T-helper 2 cell treated with Interferon-gamma antibody and Interleukin-4, amounts not matched to agents 100 ng/mL and 5 ng/mL, for 36 hours (primary cell): Measurements from ENCODE around the gene PTPRT. TPM values are rescaled to one million over a fixed set of nuclear protein-coding genes. Genes with fewer than 3 reads are reported as not detected.

ENCODE experiments used
- intact Hi-C: fragments of 100-400 bp; cut with micrococcal nuclease; formaldehyde crosslinking; loops from one replicate; pipeline ENCODE4 v1.15.1; 2023
- total RNA-seq: library from RNA; stranded (reverse); gene quantifications from 2 replicates; pipeline ENCODE4 v1.2.3, GENCODE V29; 2022

The PTPRT gene
- total RNA-seq, 1 donor from 2014 or later: not detected

DNA sequence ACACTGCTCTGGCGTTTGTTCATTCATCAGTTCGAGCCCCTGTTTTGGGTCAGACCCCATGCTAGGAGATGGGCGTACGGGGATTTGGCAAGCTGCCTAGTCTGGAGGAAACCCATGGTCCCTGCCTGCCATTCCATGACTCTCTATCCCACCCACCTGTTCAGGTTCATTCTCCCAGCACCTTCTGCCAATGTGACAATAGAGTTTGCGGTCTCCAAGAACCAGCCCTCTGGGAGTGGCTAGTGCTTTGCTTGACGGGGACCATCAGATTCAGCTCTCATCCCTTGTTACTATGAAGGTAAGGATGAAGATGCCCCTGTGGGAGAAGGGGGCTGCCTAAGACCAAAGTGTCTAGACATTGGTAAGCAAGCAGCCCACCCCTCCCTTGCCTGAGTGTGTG is 345.0 kb downstream of the PTPRT start:
- intact Hi-C loops: no loop called here

DNA sequence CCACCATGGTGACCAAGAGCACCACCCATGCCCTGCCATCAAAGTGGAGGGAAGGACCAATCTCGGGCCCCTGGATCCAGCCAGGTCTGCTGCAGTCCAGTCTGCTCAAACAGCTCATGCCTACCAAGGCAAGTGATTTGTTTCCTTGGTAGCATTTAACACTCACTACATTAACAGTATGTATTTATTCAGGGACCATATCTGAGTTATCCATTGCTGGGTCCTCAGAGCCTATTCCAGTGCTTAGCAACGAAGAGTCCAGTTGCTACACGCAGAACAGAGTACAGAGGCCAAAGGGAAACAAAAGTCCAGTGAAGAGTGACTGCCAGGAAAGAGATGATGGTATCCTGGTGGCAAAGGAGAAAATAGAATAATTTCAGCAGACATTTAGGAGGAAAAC is 352.2 kb downstream of the PTPRT start:
- intact Hi-C loops: no loop called here

DNA sequence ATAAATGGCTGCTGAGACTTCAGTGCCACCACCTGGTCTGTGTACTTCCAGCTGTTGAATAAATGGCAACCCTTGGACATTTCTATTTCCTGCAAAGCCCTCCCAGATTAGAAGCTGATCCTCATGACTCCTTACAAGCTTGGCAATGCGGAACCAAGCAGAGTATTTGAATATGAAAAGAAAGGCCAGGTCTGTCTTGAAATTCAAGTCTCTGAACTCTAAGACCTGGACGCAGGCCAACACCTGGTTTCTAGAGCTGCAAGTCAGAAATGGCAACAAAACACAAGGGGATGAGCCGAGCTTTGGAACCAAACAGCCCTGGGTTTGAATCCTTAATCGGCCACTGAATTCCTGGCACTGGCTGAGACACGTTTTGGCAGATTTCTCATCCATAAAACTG is 353.4 kb downstream of the PTPRT start:
- intact Hi-C loops: no loop called here

DNA sequence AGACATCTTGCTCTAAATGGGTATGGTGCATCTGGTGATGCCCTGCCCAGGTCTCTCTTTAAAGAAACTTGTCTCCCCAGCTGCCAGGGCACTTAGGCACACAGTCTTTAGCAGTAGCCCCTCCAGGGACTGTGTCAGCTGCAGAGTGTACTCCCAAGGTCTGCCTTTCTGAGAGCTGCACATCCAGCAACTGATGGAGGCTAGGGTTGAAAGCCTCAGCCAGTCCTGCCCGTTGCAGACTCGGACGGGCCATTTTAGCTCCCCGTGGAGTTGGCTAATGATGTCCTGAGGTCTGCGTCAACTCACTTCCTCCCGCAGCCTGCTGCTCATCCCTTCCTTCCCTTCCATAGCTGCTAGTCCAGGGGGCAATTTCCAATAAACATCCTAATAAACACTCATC is 381.8 kb downstream of the PTPRT start:
- intact Hi-C loops: no loop called here

DNA sequence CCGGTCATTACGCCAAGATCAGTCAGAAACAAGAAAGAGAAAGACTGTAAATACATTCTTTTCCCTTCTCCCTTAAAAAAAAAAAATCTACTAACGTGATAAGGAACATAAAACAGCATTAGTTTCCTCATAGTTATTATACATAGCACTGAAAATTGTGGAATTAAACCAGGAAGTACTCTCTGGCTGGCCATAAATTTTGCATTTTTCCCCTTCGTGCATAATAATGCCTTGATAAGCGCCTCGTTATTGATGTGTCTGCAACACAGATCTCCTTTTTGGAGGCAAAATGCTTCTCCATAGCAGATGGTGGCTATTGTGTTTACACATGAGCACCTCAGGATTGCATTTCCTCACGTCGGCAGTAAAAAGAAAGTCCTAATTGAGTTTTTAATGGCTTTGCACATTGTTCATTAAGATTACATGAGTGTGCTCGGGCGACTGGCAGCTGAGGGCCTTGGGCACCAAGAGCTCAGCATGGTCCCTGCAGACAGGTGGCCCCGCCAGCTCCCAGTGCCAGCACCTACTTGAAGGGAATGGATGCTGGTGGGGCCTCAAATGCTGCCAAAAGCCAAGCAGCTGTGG is 394.5 kb downstream of the PTPRT start:
- intact Hi-C loops: no loop called here

DNA sequence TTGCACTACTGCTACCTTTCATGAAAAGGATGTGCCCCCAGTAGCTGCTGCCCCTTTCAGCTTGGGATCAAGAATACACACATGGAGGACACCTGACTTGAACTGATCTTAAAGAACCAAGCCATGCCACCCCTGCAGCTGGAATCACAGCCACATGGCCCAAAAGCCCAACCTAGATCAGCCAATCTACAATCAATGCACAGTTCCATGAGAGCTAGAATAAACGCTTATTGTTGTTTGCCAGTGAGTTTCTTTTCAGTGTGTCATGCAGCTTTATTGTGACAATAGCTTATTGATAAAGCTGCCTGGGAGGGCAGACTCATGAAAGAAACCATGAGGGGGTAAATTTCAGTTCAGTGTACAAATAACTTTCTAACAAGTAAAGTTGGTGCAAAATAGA is 397.7 kb downstream of the PTPRT start:
- intact Hi-C loops: no loop called here

DNA sequence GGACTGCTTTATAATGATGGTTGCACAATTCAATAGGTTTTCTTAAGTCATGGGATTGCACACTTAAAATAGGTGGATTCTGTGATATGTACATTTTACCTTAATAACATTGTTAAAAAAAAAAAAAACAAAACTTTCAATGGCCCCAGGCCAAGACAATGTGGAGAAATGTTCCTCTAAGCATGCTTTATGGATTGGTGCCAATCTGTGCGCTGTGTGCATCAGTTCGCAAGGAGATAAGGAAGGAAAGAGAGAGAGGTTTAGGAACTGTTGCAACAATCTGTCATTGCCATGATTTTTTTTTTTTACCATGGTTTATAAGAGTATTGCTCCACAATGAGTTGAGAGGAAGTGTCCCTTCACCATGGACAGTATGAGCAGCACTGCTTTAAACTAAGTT is 399.6 kb downstream of the PTPRT start:
- intact Hi-C loops: no loop called here

DNA sequence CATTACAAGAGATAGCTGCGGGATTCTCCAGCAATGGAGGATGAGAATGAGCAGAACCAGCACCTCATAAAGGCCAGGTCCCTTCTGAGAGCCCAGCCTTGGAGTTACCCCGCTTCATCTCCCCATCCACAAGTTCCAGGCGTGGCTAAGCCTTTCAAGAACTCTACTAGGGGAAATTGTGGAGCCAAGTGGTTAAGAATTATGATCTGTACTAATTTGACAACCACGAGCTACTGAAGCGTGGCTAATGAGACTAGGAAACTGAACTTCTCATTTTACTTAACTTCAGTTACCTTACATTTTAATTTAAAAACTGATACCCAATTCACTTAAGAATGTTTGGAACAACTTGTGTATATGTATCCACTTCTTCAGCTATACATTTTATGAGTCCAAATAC is 401.0 kb downstream of the PTPRT start:
- intact Hi-C loops: no loop called here

DNA sequence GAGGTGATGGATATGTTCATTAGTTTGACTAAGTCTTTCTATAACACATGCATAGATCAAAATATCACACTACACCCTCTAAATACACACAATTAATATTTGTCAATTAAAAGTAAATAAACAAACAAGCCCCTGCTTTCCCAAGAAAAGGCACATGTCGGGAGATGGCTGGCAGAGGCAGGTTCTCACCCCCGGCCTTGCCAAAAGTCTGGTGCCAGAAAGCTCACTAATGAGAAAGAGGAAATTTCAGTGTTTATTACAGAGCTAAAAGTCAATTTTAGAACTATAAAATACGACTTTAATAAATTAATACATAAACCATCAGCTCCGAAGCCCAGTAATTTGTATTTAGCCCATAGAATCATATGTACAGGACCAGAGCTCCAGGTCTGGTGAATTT is 404.7 kb downstream of the PTPRT start:
- intact Hi-C loops: no loop called here

DNA sequence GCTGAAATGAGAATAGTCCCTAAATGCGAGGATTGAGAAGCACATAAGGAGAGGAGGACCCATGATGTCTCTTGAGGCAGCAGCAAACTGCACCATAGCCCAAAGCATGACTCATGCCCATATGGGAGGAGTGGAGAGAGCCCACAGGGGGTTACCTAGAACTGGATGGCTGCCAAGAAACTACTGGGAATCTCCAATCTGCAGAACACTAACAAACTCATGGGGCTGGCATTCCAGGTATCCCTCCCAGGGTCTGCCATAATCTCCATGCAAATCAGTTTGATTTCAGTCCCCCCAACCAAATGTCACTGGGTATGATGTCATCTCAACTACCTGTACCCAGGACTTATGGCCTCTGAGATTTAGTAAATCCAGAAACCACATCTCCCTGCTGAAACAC is 410.5 kb downstream of the PTPRT start:
- intact Hi-C loops: no loop called here

DNA sequence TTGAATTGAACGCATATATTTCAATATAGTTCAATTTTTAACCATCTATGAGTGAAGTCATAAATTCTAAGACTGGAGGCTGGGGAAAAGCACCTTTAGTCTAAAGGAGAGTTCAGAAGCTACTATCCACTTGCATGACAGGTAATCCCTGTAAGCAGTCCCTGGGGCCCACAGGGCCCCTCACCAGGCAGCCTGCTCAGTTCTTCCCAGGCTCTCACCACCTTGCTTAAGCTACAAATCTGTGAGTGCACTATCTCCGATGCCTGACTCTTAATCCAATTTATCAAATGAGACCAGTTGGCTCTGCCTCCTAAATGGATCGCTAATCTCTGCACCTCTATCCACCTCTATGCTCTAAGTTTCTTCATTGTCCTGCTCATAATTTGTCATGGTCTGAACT is 413.8 kb downstream of the PTPRT start:
- intact Hi-C loops: no loop called here

DNA sequence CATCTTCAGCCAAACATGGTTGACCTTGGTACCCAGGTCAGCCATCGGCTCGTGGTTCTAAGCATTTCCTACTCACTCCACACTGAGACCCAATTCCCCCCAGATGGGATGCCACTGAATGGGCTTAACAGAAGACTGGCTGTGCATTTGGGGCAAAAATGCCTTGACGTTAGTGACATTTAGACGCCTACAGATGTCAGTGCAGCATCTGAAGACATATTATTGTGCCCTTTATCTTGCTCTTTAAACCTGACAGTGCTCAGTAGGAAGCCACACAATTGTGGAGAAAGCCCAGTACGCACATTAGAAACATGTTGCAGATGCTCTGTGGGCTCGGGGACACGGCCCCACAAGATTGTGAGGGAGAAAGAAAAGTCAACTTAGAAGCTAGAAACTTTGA is 414.7 kb downstream of the PTPRT start:
- intact Hi-C loops: no loop called here

DNA sequence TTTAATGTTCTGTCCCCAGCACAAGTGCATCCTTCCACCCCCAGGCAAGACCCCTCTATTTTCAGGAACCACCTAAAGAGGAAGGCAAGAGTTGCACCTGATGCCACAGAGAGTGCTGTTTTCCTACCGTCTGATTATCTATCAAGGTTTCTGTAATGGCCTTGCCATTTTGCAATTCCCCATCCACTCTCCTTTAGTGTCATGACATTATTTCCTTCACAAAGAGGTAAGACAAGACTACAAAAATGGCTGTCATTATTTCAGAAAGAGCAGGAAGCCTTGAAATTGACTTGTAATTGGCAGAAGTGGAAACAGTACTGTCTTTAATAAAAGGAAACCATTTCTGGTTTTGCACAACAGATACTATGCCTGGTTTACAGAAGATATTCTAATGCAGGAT is 426.7 kb downstream of the PTPRT start:
- intact Hi-C loops: no loop called here

DNA sequence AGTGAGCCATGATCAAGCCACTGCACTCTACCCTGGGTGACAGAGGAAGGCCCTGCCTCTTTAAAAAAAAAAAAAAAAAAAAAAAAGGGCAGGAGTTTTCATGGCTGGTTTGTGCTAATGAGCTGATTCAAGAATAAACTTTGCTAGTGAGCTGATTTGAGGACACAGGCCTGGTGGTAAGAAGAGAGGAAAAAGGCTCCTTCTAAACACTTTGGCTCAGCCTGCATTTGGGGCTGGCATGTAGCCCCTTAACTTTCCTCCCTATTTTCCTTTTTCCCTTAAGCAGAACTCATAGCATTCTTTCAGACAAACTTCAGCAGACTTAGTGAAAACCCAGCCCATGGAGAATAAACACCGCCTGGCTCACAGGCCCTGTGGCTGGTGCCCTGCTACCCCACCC is 432.7 kb downstream of the PTPRT start:
- intact Hi-C loops: no loop called here

DNA sequence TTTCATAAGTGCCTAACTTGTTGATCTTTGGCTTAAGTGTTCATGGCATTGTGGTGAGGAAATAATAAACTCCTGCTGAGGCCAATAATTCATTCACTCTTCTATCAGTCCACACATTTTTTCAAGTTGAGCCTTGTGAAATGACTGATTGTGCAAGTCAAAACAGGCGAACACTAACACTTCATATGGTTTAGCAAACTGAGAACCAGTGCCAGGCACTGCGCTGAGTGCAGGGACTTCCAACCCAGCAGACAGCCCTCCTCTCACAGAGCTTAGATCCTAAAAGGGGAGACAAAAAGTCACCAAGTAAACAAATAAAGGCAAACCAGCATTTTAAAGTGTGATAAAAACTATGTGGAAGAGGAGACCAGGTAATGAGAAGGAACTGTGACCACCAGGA is 435.0 kb downstream of the PTPRT start:
- intact Hi-C loops: no loop called here

DNA sequence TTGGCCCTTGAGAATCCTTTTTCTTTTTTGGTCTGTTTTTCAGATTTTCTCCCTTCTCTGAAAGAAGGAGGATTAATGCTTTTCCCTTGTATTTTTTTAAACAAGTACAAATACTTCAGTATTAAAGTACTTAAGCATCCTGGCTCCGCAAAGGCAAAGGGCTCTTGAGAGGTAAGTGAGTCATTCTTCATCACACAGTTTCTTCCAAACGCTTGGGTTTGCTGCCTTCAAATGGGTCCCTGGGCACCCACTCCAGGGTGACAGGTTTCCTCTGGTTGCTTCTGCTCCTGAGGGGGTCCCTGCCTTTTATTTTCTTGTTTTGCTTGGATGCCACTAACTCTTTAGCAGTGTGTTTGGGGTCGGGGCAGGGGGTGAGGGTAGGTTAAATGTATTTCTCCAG is 437.1 kb downstream of the PTPRT start:
- intact Hi-C loops: no loop called here

DNA sequence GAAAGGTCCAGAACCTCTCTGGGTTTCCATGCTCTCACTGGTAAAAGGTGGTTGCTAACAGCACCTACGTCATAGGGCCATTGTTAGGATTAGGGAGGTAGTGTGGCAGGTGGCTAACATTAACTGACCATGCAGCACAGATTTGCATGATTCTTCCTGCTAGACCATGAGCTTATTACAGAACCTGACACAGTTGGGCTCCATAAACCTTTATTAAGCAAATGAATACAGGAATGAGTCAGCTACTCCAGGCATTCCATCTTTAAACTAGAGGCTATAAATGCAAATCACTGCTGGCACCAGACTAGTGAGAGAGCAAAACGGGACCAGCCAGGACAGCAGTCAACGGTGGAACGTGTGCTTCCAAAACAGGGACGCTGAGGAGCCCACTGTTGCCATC is 440.1 kb downstream of the PTPRT start:
- intact Hi-C loops: no loop called here

DNA sequence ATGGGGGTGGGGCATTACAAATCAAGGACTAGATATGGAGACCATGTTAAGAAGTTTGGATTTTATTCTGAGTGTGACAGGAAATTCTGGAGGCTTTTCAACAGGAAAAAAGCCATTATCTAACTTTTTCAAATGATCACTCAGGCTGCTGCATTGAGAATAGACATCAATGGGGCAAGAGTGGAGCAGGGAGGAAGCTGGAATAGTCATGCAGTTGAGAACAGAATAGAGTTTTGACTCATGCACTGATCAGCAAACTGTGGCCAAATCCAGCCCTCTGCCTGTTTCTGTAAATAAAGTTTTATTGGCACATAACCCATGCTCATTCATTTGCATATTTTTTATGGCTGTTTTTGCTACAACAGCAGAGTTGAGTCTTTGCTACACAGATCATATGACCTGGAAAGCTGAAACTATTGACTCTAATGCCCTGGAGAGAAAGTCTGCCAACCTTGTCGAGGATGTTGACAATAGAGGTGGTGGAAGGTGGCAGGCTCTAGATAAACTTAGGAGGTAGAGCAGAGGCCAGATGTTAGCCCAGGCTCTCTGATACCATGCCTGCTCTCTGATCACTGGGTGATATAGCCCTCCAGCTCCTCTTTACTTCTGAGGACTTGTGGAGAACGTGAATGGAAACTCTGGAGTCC is 441.8 kb downstream of the PTPRT start:
- intact Hi-C loops: no loop called here

DNA sequence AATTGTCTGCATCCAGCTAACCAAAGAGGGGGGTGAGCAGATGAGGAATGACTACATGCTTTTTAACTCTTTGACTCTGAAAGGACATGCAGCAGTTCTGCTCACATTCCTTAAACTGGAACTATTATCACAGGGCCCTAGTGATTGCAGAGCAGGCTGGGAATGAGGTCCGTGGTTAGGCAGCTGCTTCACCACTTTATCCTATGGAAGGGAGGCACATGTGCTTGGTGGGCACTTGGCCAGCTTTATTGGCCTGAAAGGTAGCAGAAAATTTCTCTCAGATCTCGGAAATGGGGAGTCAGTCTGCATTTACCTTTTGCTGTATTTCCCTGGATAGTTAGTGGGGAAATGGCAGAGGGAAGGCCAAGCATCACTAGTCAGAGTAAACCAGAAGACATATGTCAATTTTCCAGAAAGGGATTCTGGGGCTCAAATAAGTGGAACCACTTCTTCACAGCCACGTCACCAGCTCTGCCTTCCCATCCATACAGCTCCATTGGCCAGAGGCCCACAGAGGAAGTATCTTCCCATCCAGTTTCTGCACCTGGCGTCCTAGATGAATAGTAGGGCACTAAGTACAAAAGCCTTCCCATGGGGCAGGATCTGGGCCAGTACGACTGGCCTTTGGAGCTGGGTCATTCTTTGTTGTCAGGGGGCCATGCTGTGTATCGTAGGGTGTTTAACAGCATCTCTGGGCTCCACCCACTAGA is 444.8 kb downstream of the PTPRT start:
- intact Hi-C loops: no loop called here

DNA sequence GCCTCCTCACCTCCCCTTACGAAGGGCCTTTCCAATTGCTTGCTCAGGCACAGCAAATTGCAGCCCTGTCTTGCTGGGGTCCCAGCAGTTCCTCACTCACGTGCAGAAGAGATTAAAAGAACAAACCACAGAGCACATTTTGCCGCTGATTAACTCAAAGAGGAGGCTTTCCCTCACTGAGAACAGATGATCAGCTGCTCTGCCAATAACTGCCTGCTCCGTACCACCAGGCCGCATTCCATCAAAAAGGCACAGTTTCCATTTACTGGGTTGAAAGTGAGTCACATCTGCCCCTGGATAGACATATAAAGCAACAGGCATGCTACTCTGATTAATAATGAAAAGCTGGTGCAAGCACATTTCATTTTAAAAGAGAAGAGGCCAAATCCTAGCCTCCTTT is 446.8 kb downstream of the PTPRT start:
- intact Hi-C loops: no loop called here

DNA sequence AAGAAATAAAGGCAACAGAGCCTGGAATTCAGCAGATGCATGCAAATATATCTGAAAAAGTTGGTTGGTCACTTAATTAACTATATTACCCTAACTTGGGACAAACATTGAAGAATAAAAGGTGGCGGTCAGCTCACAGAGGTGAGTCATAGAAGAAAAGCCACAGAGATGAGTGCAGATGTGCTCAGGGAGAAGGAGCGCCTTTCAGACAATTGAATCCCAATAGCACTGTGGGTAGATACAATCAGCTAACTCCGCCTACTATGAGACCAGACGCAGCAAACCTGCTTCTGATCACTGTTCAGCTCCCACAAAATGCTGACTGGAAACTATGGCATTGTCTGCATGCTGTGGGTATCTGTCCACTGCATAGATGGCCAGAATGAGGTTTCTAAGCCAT is 447.8 kb downstream of the PTPRT start:
- intact Hi-C loops: no loop called here

DNA sequence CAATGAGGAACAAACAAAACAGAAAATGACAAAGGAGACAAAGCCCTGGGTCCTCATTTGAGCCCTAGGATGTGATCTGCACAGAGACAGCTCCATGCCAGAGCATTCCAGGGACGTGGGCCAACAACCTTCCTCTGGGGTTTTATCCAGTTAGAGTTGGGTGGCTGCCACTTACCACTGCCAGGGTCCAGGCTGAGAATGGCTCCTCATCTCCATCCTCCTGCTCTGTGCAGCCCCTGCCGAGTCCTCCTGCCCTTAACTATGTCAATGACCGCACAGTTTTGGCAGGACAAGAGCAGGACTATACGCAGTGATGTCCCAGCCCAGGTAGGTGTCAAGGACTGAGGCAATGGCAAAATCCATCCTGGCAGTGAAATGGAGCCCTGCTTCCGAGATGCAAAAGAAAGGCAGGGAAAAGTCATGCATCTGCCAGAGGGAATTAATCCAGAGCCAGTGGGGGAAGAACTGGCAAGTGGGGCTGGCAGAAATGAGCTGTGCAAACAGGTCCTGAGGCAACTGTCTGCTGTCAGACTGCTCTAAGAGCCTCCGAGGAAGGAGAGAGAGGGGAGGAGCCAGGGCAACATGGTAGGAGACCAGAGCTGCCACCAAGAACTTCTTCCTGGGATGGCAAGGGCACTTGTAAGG is 449.4 kb downstream of the PTPRT start:
- intact Hi-C loops: no loop called here

DNA sequence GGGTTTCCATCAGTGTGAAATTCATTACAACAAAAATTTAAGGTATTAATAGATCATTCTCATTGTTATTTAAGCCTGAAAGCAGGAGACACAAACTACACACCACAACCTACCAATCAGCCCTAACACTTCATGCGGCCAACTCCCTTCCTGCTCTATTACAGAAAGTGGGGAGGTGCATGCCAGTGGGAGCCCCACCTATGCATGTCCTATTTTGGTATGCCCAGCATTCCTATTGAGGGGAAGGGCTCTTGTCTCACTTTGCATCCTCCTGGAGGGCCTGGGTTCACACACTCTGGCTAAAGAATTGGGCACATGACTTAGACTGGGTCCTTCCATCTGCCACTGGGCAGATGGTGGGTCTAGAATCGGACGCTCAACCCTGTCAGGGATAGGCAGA is 450.0 kb downstream of the PTPRT start:
- intact Hi-C loops: no loop called here
